Keratinocyte (primary cell): ENCODE measurements around the gene GHRHR.

Source experiments
- CTCF ChIP-seq, 3 experiments: IDR thresholded peaks in 1 of 3; conservative IDR thresholded peaks in 1 of 3; optimal IDR thresholded peaks in 1 of 3; 2 replicates in 2 of 3; 3 replicates in 1 of 3; pipeline versions ENCODE3 to v1.5.1; 2011; ENCODE audit warnings: low read length in 3 of 3, mild to moderate bottlenecking in 3 of 3, moderate library complexity in 2 of 3, control low read depth in 1 of 3, inconsistent platforms in 1 of 3; ENCODE audit not compliant: insufficient read depth in 2 of 3; ENCODE audit errors: extremely low read depth in 1 of 3
- EZH2 ChIP-seq: IDR thresholded peaks from one replicate; pipeline ENCODE4 v1.6.1; 2012; ENCODE audit warnings: inconsistent platforms, mild to moderate bottlenecking, low read length, moderate library complexity

DNA sequence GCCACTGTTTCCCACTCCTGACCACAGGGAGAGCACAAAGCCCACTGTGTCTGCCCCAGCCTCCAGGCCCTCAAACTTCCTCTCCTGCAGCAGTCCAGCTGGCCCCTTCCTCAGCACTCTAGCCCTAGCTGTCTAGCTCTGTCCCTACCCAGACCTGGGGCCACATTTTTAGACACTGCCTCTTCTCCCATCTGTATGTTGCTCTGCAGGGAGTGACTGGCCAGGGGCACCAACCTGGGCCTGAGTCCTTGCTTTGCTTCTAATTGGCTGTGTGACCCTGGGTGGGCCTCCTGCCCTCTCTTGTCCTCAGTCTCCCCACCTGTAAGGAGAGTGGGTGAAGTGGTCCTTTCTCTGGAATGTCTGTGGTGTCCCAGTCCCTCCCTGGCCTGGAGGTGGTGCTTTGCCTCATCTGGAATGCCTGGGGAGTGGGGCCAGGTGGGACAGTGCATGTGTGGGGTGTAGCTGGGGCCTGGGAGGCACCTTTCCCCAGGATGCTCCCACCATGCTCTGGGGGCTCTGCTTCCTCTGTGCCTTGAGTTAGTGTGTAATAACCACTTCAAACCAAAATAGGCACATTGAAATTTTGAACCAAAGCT, 27.0 kb upstream of the GHRHR start:
- TF ChIP-seq EZH2 (no peak), CTCF (optimal IDR thresholded peaks at IDR 0.05 in 1 of 3, IDR thresholded peaks at IDR 0.05 in 1 of 3, conservative IDR thresholded peaks at IDR 0.05 in 1 of 3; ENCODE audit: extremely low read depth in 1 of 3, insufficient read depth in 2 of 3, low read length in 3 of 3) (no peak)
